NB4 (cell line): ENCODE data around the gene EXTL1.

Source experiments
- CTCF ChIP-seq: IDR thresholded peaks from one replicate; pipeline ENCODE4 v1.5.1; 2012; ENCODE audit warnings: low read depth, low read length
- MYC ChIP-seq: IDR thresholded peaks from 2 replicates; pipeline ENCODE4 v1.6.1; 2011; ENCODE audit warnings: low read depth, low read length
- POLR2A ChIP-seq: IDR thresholded peaks from 2 replicates; pipeline ENCODE4 v1.6.1; 2011; ENCODE audit warnings: mild to moderate bottlenecking; ENCODE audit not compliant: insufficient read length; ENCODE audit errors: extremely low read depth

DNA sequence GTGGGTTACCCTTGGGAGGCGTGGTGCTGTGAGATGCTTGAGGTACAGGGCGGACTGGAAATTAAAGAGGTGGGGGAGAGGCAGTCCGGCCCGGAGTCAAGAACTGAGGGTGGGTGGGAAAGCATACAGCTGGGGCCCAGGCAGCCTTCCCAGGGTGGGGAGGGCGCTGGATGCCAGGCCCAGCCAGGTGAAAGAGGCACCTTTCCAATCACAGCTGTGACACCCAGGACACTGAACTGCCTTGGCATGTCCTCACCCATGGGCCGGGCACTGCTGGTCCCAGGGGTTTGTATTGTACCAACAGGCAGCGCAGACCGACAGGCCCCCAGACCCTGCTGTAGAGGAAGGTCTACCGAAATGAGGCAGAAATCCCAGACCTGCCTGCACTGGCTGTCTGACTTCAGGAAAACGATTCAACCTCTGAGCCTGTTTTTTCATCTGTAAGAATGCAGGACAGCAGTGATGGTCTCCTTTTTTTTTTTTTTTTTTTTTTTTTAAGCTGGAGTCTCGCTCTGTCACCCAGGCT is 15.2 kb downstream of the EXTL1 start:
- TF ChIP-seq CTCF (no peak), POLR2A (no peak), MYC (no peak)
